Central memory CD8-positive, alpha-beta T cell (primary cell): Measurements from ENCODE around the gene CACHD1.

ENCODE experiments used
- ATAC-seq: fragments of 150-1000 bp; cut with Tn5 transposase; replicated peaks from 2 replicates; pipeline ENCODE4 v1.10.0; 2022; ENCODE audit warnings: mild to moderate bottlenecking, moderate FRiP score, moderate number of reproducible peaks; ENCODE audit not compliant: poor library complexity, severe bottlenecking; ENCODE audit errors: extremely low read depth
- DNase-seq, 2 donors: peaks; one replicate each; pipeline ENCODE4 v3.0.0; 2021; ENCODE audit warnings: low spot score in 2 of 2
- H3K27ac Mint-ChIP-seq: one replicate; pipeline ENCODE4 v1.8.0; 2022; ENCODE audit warnings: low read depth, mild to moderate bottlenecking, moderate library complexity, mixed read lengths
- H3K27me3 Mint-ChIP-seq: one replicate; pipeline ENCODE4 v1.8.0; 2022; ENCODE audit warnings: mixed read lengths
- H3K36me3 Mint-ChIP-seq: one replicate; pipeline ENCODE4 v1.8.0; 2022; ENCODE audit warnings: mild to moderate bottlenecking, moderate library complexity, mixed read lengths; ENCODE audit not compliant: insufficient read depth
- H3K4me1 Mint-ChIP-seq: one replicate; pipeline ENCODE4 v1.8.0; 2022; ENCODE audit warnings: mixed read lengths
- H3K4me3 Mint-ChIP-seq: one replicate; pipeline ENCODE4 v1.8.0; 2022; ENCODE audit warnings: mild to moderate bottlenecking, moderate library complexity, mixed read lengths
- H3K9me3 Mint-ChIP-seq: one replicate; pipeline ENCODE4 v1.8.0; 2022; ENCODE audit warnings: mixed read lengths

The CACHD1 gene

GRCh38 chr1:64469977-64470664 lies at the start of gene CACHD1:
Gene CACHD1, plus strand, starts transcription at chr1:64470129. Its CDS starts 616 bp downstream, at chr1:64470745.
- DNase-seq (no peak), ATAC-seq (peak; percentile 32)
- Mint-ChIP-seq H3K36me3 (no peaks in the 10 kb centered on the region), H3K9me3 (no peaks in the 10 kb centered on the region), H3K4me3 (peak within 1 kb of the TSS; percentile 74), H3K27ac (no peak within 1 kb of the TSS), H3K27me3 (peaks cover 69% of the 10 kb centered on the region), H3K4me1 (peaks cover 11% of the 10 kb centered on the region)

- DNase-seq, result no peak
- ATAC-seq, result no peak
- H3K9me3 Mint-ChIP-seq, result no peaks in the 10 kb centered on the region
Observed at GRCh38 chr1:64421377-64421776, 48.6 kb upstream of the CACHD1 start.

GRCh38 chr1:64423526-64423925 lies 46.4 kb upstream of the CACHD1 start:
- H3K36me3 Mint-ChIP-seq, result no peaks in the 10 kb centered on the region
- DNase-seq, result no peak
- ATAC-seq, result no peak
- no peak overlapping the region for H3K27ac Mint-ChIP-seq
- H3K9me3 Mint-ChIP-seq, result no peaks in the 10 kb centered on the region
- H3K4me1 Mint-ChIP-seq, result no peaks in the 10 kb centered on the region
- H3K27me3 Mint-ChIP-seq, result peaks cover 6% of the 10 kb centered on the region
- H3K4me3 Mint-ChIP-seq, result no peak overlapping the region

More at GRCh38 chr1:64421377-64421776, 48.6 kb upstream of the CACHD1 start:
- H3K4me1 Mint-ChIP-seq, result no peaks in the 10 kb centered on the region
- H3K36me3 Mint-ChIP-seq, result no peaks in the 10 kb centered on the region
- peaks cover 6% of the 10 kb centered on the region for H3K27me3 Mint-ChIP-seq
- H3K4me3 Mint-ChIP-seq, result no peak overlapping the region
- H3K27ac Mint-ChIP-seq, result no peak overlapping the region

- Mint-ChIP-seq H3K4me1 (no peaks in the 10 kb centered on the region), H3K27ac (no peak overlapping the region), H3K27me3 (no peaks in the 10 kb centered on the region), H3K36me3 (no peaks in the 10 kb centered on the region), H3K9me3 (no peaks in the 10 kb centered on the region), H3K4me3 (no peak overlapping the region)
- no peak for ATAC-seq
- DNase-seq, result no peak
Observed at GRCh38 chr1:64424412-64424811, 45.5 kb upstream of the CACHD1 start.

GRCh38 chr1:64425521-64425920 lies 44.4 kb upstream of the CACHD1 start:
- Mint-ChIP-seq H3K4me1 (no peaks in the 10 kb centered on the region), H3K27ac (no peak overlapping the region), H3K36me3 (no peaks in the 10 kb centered on the region), H3K4me3 (no peak overlapping the region), H3K27me3 (no peaks in the 10 kb centered on the region), H3K9me3 (no peaks in the 10 kb centered on the region)
- ATAC-seq (no peak), DNase-seq (no peak)

GRCh38 chr1:64426681-64427080 lies 43.2 kb upstream of the CACHD1 start:
- Mint-ChIP-seq H3K4me1 (no peaks in the 10 kb centered on the region), H3K9me3 (no peaks in the 10 kb centered on the region), H3K36me3 (no peaks in the 10 kb centered on the region), H3K27ac (no peak overlapping the region), H3K27me3 (peaks cover 2% of the 10 kb centered on the region), H3K4me3 (no peak overlapping the region)
- ATAC-seq (no peak), DNase-seq (no peak)

GRCh38 chr1:64427879-64428278 lies 42.0 kb upstream of the CACHD1 start:
- Mint-ChIP-seq H3K4me3 (no peak overlapping the region), H3K4me1 (no peaks in the 10 kb centered on the region), H3K9me3 (no peaks in the 10 kb centered on the region), H3K36me3 (no peaks in the 10 kb centered on the region), H3K27me3 (peaks cover 14% of the 10 kb centered on the region), H3K27ac (no peak overlapping the region)
- DNase-seq (no peak), ATAC-seq (no peak)

- no peak for ATAC-seq
- Mint-ChIP-seq H3K36me3 (no peaks in the 10 kb centered on the region), H3K4me1 (no peaks in the 10 kb centered on the region)
Observed at GRCh38 chr1:64433308-64433707, 36.6 kb upstream of the CACHD1 start.

GRCh38 chr1:64433747-64434146 lies 36.2 kb upstream of the CACHD1 start:
- peaks cover 41% of the 10 kb centered on the region for H3K27me3 Mint-ChIP-seq
- H3K4me1 Mint-ChIP-seq, result no peaks in the 10 kb centered on the region
- H3K4me3 Mint-ChIP-seq, result no peak overlapping the region
- no peak for ATAC-seq
- no peaks in the 10 kb centered on the region for H3K9me3 Mint-ChIP-seq
- DNase-seq, result no peak
- H3K36me3 Mint-ChIP-seq, result no peaks in the 10 kb centered on the region
- H3K27ac Mint-ChIP-seq, result no peak overlapping the region

More at GRCh38 chr1:64433308-64433707, 36.6 kb upstream of the CACHD1 start:
- H3K4me3 Mint-ChIP-seq, result no peak overlapping the region
- no peaks in the 10 kb centered on the region for H3K9me3 Mint-ChIP-seq
- H3K27ac Mint-ChIP-seq, result no peak overlapping the region
- DNase-seq, result no peak
- H3K27me3 Mint-ChIP-seq, result peaks cover 41% of the 10 kb centered on the region

- Mint-ChIP-seq H3K36me3 (no peaks in the 10 kb centered on the region), H3K9me3 (no peaks in the 10 kb centered on the region), H3K27me3 (peaks cover 41% of the 10 kb centered on the region), H3K4me3 (no peak overlapping the region), H3K27ac (no peak overlapping the region), H3K4me1 (no peaks in the 10 kb centered on the region)
- ATAC-seq (no peak), DNase-seq (no peak)
Observed at GRCh38 chr1:64435000-64435399, 34.9 kb upstream of the CACHD1 start.

- H3K4me1 Mint-ChIP-seq, result no peaks in the 10 kb centered on the region
- no peak overlapping the region for H3K4me3 Mint-ChIP-seq
- DNase-seq, result no peak
- no peaks in the 10 kb centered on the region for H3K9me3 Mint-ChIP-seq
- no peaks in the 10 kb centered on the region for H3K36me3 Mint-ChIP-seq
- ATAC-seq, result no peak
- H3K27ac Mint-ChIP-seq, result no peak overlapping the region
- H3K27me3 Mint-ChIP-seq, result peaks cover 31% of the 10 kb centered on the region
Observed at GRCh38 chr1:64437453-64437852, 32.5 kb upstream of the CACHD1 start.

- H3K27me3 Mint-ChIP-seq, result peaks cover 4% of the 10 kb centered on the region
- no peak for DNase-seq
- H3K27ac Mint-ChIP-seq, result no peak overlapping the region
- H3K36me3 Mint-ChIP-seq, result no peaks in the 10 kb centered on the region
- H3K4me1 Mint-ChIP-seq, result no peaks in the 10 kb centered on the region
- peaks cover 5% of the 10 kb centered on the region for H3K9me3 Mint-ChIP-seq
- ATAC-seq, result no peak
- H3K4me3 Mint-ChIP-seq, result no peak overlapping the region
Observed at GRCh38 chr1:64440183-64440826, 29.6 kb upstream of the CACHD1 start.

- Mint-ChIP-seq H3K27me3 (peaks cover 26% of the 10 kb centered on the region), H3K27ac (no peak overlapping the region), H3K4me3 (no peak overlapping the region), H3K4me1 (no peaks in the 10 kb centered on the region), H3K36me3 (peaks cover 1% of the 10 kb centered on the region), H3K9me3 (no peaks in the 10 kb centered on the region)
- ATAC-seq (no peak), DNase-seq (no peak)
Observed at GRCh38 chr1:64451440-64451839, 18.5 kb upstream of the CACHD1 start.
